T-helper 2 cell treated with Interferon-gamma antibody and Interleukin-4, amounts not matched to agents 5 μg/mL and 100 μg/mL, for 36 hours (primary cell): ENCODE measurements around the gene ARL8B.
"Not testable (repeated sequence)": the region's sequence is repeated elsewhere in the genome, so short reads cannot be mapped to it uniquely, and the experiment has no call there.

ENCODE experiments used
- DNase-seq: peaks from one replicate; pipeline ENCODE4 v3.0.0; 2021; ENCODE audit warnings: low spot score
- H3K27ac Mint-ChIP-seq: one replicate; pipeline ENCODE4 v1.8.0; 2021; ENCODE audit warnings: mild to moderate bottlenecking, mixed read lengths
- H3K27me3 Mint-ChIP-seq: one replicate; pipeline ENCODE4 v1.8.0; 2021; ENCODE audit warnings: low read depth, mixed read lengths
- H3K36me3 Mint-ChIP-seq: one replicate; pipeline ENCODE4 v1.8.0; 2021; ENCODE audit warnings: low read depth, mixed read lengths
- H3K4me1 Mint-ChIP-seq: one replicate; pipeline ENCODE4 v1.8.0; 2021; ENCODE audit warnings: low read depth, mixed read lengths
- H3K4me3 Mint-ChIP-seq: one replicate; pipeline ENCODE4 v1.8.0; 2022; ENCODE audit warnings: mild to moderate bottlenecking, moderate library complexity, mixed read lengths
- H3K9me3 Mint-ChIP-seq: one replicate; pipeline ENCODE4 v1.8.0; 2021; ENCODE audit warnings: mixed read lengths

The ARL8B gene

GRCh38 chr3:5122030-5122740, at the start of gene ARL8B:
TSS of gene ARL8B (plus strand) at chr3:5122292. CDS start at chr3:5122466, 174 bp downstream.
- Mint-ChIP-seq H3K4me1 (peaks cover 23% of the 10 kb centered on the region), H3K4me3 (peak within 1 kb of the TSS; percentile 88), H3K27ac (peak within 1 kb of the TSS; percentile 94), H3K36me3 (no peaks in the 10 kb centered on the region), H3K9me3 (no peaks in the 10 kb centered on the region), H3K27me3 (no peaks in the 10 kb centered on the region)
- peak; percentile 93 for DNase-seq

- no peak for DNase-seq
- no peak overlapping the region for H3K4me3 Mint-ChIP-seq
- peaks cover 20% of the 10 kb centered on the region for H3K27me3 Mint-ChIP-seq
- no peaks in the 10 kb centered on the region for H3K36me3 Mint-ChIP-seq
- no peak overlapping the region for H3K27ac Mint-ChIP-seq
- no peaks in the 10 kb centered on the region for H3K9me3 Mint-ChIP-seq
- no peaks in the 10 kb centered on the region for H3K4me1 Mint-ChIP-seq
These were observed 48.6 kb upstream of the ARL8B start for GRCh38 chr3:5073374-5074085.

GRCh38 chr3:5078151-5078550, 43.9 kb upstream of the ARL8B start:
- no peak for DNase-seq
- Mint-ChIP-seq H3K36me3 (no peaks in the 10 kb centered on the region), H3K27me3 (peaks cover 14% of the 10 kb centered on the region)

GRCh38 chr3:5079761-5080160, 42.3 kb upstream of the ARL8B start:
- no peaks in the 10 kb centered on the region for H3K4me1 Mint-ChIP-seq
- H3K27ac Mint-ChIP-seq: no peak overlapping the region
- H3K4me3 Mint-ChIP-seq: no peak overlapping the region
- no peaks in the 10 kb centered on the region for H3K9me3 Mint-ChIP-seq
- no peaks in the 10 kb centered on the region for H3K36me3 Mint-ChIP-seq
- peaks cover 13% of the 10 kb centered on the region for H3K27me3 Mint-ChIP-seq
- no peak for DNase-seq

More at GRCh38 chr3:5078151-5078550, 43.9 kb upstream of the ARL8B start:
- no peak overlapping the region for H3K4me3 Mint-ChIP-seq
- no peaks in the 10 kb centered on the region for H3K9me3 Mint-ChIP-seq
- H3K4me1 Mint-ChIP-seq: no peaks in the 10 kb centered on the region
- no peak overlapping the region for H3K27ac Mint-ChIP-seq

- no peak for DNase-seq
- H3K9me3 Mint-ChIP-seq: no peaks in the 10 kb centered on the region
- H3K4me3 Mint-ChIP-seq: no peak overlapping the region
- no peaks in the 10 kb centered on the region for H3K36me3 Mint-ChIP-seq
- H3K4me1 Mint-ChIP-seq: no peaks in the 10 kb centered on the region
- no peak overlapping the region for H3K27ac Mint-ChIP-seq
- H3K27me3 Mint-ChIP-seq: peaks cover 11% of the 10 kb centered on the region
These were observed 41.1 kb upstream of the ARL8B start for GRCh38 chr3:5080779-5081550.

GRCh38 chr3:5081973-5082788, 39.9 kb upstream of the ARL8B start:
- H3K27ac Mint-ChIP-seq, H3K36me3 Mint-ChIP-seq, H3K9me3 Mint-ChIP-seq, H3K4me3 Mint-ChIP-seq, H3K4me1 Mint-ChIP-seq, DNase-seq: not testable (repeated sequence)
- peaks cover 12% of the 10 kb centered on the region for H3K27me3 Mint-ChIP-seq

- Mint-ChIP-seq H3K36me3 (no peaks in the 10 kb centered on the region), H3K9me3 (no peaks in the 10 kb centered on the region), H3K27ac (no peak overlapping the region), H3K4me3 (no peak overlapping the region), H3K4me1 (no peaks in the 10 kb centered on the region), H3K27me3 (peaks cover 11% of the 10 kb centered on the region)
- no peak for DNase-seq
These were observed 39.3 kb upstream of the ARL8B start for GRCh38 chr3:5082789-5083115.

GRCh38 chr3:5084224-5084623, 37.9 kb upstream of the ARL8B start:
- no peaks in the 10 kb centered on the region for H3K9me3 Mint-ChIP-seq
- H3K27ac Mint-ChIP-seq: no peak overlapping the region
- no peaks in the 10 kb centered on the region for H3K36me3 Mint-ChIP-seq
- no peak for DNase-seq
- H3K4me1 Mint-ChIP-seq: no peaks in the 10 kb centered on the region
- H3K4me3 Mint-ChIP-seq: no peak overlapping the region
- H3K27me3 Mint-ChIP-seq: peaks cover 9% of the 10 kb centered on the region

GRCh38 chr3:5086708-5087107, 35.4 kb upstream of the ARL8B start:
- H3K9me3 Mint-ChIP-seq: no peaks in the 10 kb centered on the region
- peaks cover 10% of the 10 kb centered on the region for H3K27me3 Mint-ChIP-seq

GRCh38 chr3:5087209-5087608, 34.9 kb upstream of the ARL8B start:
- no peak overlapping the region for H3K27ac Mint-ChIP-seq
- peaks cover 8% of the 10 kb centered on the region for H3K27me3 Mint-ChIP-seq
- no peaks in the 10 kb centered on the region for H3K36me3 Mint-ChIP-seq
- H3K9me3 Mint-ChIP-seq: no peaks in the 10 kb centered on the region
- H3K4me3 Mint-ChIP-seq: no peak overlapping the region
- H3K4me1 Mint-ChIP-seq: no peaks in the 10 kb centered on the region
- DNase-seq: no peak

More at GRCh38 chr3:5086708-5087107, 35.4 kb upstream of the ARL8B start:
- Mint-ChIP-seq H3K27ac (no peak overlapping the region), H3K4me1 (no peaks in the 10 kb centered on the region), H3K36me3 (no peaks in the 10 kb centered on the region), H3K4me3 (no peak overlapping the region)
- DNase-seq: no peak

GRCh38 chr3:5090197-5090596, 31.9 kb upstream of the ARL8B start:
- Mint-ChIP-seq H3K4me1 (no peaks in the 10 kb centered on the region), H3K9me3 (no peaks in the 10 kb centered on the region), H3K4me3 (no peak overlapping the region), H3K36me3 (no peaks in the 10 kb centered on the region), H3K27ac (no peak overlapping the region), H3K27me3 (peaks cover 19% of the 10 kb centered on the region)
- DNase-seq: no peak

- Mint-ChIP-seq H3K27me3 (peaks cover 29% of the 10 kb centered on the region), H3K4me3 (no peak overlapping the region), H3K9me3 (no peaks in the 10 kb centered on the region), H3K27ac (no peak overlapping the region), H3K36me3 (no peaks in the 10 kb centered on the region), H3K4me1 (no peaks in the 10 kb centered on the region)
- DNase-seq: no peak
These were observed 30.1 kb upstream of the ARL8B start for GRCh38 chr3:5092018-5092417.

GRCh38 chr3:5093731-5094130, 28.4 kb upstream of the ARL8B start:
- H3K27ac Mint-ChIP-seq: no peak overlapping the region
- peaks cover 37% of the 10 kb centered on the region for H3K27me3 Mint-ChIP-seq
- no peaks in the 10 kb centered on the region for H3K4me1 Mint-ChIP-seq
- no peaks in the 10 kb centered on the region for H3K36me3 Mint-ChIP-seq
- H3K4me3 Mint-ChIP-seq: no peak overlapping the region
- no peaks in the 10 kb centered on the region for H3K9me3 Mint-ChIP-seq
- no peak for DNase-seq
